Measurements from ENCODE around the gene MAGEH1.
"Not testable (repeated sequence)": the region's sequence is repeated elsewhere in the genome, so short reads cannot be mapped to it uniquely, and the experiment has no call there.

Gene MAGEH1, protein sequence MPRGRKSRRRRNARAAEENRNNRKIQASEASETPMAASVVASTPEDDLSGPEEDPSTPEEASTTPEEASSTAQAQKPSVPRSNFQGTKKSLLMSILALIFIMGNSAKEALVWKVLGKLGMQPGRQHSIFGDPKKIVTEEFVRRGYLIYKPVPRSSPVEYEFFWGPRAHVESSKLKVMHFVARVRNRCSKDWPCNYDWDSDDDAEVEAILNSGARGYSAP

DNA sequence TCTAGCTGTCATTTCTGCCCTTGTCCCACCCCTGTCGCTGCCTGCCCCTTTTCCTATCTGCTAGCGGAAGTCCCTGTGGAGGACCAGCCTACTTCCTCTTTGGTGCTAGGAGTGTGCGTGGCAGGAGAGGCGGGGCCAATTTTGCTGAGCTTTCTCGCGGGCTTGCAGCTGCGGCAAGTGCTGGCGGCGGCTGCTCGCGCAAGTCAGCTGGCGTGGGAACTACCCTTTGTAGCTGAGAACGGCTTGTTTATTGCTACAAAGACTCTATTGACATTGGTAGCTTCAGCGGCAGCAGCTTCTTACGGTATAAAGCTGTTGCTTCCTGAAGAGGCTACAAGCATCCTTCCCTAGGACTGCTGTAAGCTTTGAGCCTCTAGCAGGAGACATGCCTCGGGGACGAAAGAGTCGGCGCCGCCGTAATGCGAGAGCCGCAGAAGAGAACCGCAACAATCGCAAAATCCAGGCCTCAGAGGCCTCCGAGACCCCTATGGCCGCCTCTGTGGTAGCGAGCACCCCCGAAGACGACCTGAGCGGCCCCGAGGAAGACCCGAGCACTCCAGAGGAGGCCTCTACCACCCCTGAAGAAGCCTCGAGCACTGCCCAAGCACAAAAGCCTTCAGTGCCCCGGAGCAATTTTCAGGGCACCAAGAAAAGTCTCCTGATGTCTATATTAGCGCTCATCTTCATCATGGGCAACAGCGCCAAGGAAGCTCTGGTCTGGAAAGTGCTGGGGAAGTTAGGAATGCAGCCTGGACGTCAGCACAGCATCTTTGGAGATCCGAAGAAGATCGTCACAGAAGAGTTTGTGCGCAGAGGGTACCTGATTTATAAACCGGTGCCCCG lies at the start of gene MAGEH1:
Gene MAGEH1 (plus strand): TSS at position 138 of the 843 bp plus-strand sequence. CDS start 248 bp downstream, at position 386.
- H3K27ac ChIP-seq (ENCODE audit: poor library complexity, severe bottlenecking) = no peak within 1 kb of the TSS
- peak; percentile 93 for ATAC-seq (ENCODE audit: low read depth)
- peak within 1 kb of the TSS; percentile 37 for H3K4me3 ChIP-seq (ENCODE audit: severe bottlenecking)
- H3K9me3 ChIP-seq (ENCODE audit: severe bottlenecking) = no peaks in the 10 kb centered on the region
- H3K4me1 ChIP-seq (ENCODE audit: insufficient read depth, poor library complexity, severe bottlenecking) = no peaks in the 10 kb centered on the region
- peak; percentile 23 for DNase-seq (ENCODE audit: low spot score)
- no peaks in the 10 kb centered on the region for H3K27me3 ChIP-seq (ENCODE audit: insufficient read depth, poor library complexity, severe bottlenecking)
- H3K36me3 ChIP-seq (ENCODE audit: low read depth) = no peaks in the 10 kb centered on the region
- TF ChIP-seq, protein P1, sequence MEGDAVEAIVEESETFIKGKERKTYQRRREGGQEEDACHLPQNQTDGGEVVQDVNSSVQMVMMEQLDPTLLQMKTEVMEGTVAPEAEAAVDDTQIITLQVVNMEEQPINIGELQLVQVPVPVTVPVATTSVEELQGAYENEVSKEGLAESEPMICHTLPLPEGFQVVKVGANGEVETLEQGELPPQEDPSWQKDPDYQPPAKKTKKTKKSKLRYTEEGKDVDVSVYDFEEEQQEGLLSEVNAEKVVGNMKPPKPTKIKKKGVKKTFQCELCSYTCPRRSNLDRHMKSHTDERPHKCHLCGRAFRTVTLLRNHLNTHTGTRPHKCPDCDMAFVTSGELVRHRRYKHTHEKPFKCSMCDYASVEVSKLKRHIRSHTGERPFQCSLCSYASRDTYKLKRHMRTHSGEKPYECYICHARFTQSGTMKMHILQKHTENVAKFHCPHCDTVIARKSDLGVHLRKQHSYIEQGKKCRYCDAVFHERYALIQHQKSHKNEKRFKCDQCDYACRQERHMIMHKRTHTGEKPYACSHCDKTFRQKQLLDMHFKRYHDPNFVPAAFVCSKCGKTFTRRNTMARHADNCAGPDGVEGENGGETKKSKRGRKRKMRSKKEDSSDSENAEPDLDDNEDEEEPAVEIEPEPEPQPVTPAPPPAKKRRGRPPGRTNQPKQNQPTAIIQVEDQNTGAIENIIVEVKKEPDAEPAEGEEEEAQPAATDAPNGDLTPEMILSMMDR (IDR thresholded peaks at IDR 0.05; ENCODE audit: poor library complexity, severe bottlenecking) = no peak

DNA sequence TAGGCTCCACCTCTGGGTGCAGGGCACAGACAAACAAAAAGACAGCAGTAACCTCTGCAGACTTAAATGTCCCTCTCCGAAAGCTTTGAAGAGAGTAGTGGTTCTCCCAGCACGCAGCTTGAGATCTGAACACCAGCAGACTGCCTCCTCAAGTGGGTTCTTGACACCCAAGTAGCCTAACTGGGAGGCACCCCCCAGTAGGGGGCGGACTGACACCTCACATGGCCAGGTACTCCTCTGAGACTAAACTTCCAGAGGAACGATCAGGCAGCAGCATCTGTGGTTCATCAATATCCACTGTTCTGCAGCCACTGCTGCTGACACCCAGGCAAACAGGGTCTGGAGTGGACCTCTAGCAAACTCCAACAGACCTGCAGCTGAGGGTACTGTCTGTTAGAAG lies 24.8 kb upstream of the MAGEH1 start:
- not testable (repeated sequence) for H3K27me3 ChIP-seq (ENCODE audit: insufficient read depth, poor library complexity, severe bottlenecking); H3K9me3 ChIP-seq (ENCODE audit: severe bottlenecking); H3K4me1 ChIP-seq (ENCODE audit: insufficient read depth, poor library complexity, severe bottlenecking); H3K4me3 ChIP-seq (ENCODE audit: severe bottlenecking); H3K27ac ChIP-seq (ENCODE audit: poor library complexity, severe bottlenecking); DNase-seq (ENCODE audit: low spot score); H3K36me3 ChIP-seq (ENCODE audit: low read depth); ATAC-seq (ENCODE audit: low read depth)

DNA sequence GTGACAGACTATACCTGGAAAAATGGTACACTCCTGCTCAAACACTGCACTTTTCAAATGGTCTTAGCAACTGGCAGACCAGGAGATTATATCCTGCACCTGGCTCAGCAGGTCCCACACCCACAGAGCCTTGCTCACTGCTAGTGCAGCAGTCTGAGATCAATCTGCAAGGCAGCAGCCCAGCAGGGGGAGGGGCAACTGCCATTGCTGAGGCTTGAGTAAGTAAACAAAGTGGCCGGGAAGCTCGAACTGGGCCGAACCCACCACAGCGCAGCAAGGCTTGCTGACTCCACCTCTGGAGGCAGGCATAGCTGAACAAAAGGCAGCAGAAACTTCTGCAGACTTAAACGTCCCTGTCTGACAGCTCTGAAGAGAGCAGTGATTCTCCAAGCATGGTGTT lies 8.5 kb upstream of the MAGEH1 start:
- H3K27me3 ChIP-seq (ENCODE audit: insufficient read depth, poor library complexity, severe bottlenecking); H3K36me3 ChIP-seq (ENCODE audit: low read depth); DNase-seq (ENCODE audit: low spot score); H3K27ac ChIP-seq (ENCODE audit: poor library complexity, severe bottlenecking); ATAC-seq (ENCODE audit: low read depth); H3K4me3 ChIP-seq (ENCODE audit: severe bottlenecking); H3K9me3 ChIP-seq (ENCODE audit: severe bottlenecking); H3K4me1 ChIP-seq (ENCODE audit: insufficient read depth, poor library complexity, severe bottlenecking): not testable (repeated sequence)

DNA sequence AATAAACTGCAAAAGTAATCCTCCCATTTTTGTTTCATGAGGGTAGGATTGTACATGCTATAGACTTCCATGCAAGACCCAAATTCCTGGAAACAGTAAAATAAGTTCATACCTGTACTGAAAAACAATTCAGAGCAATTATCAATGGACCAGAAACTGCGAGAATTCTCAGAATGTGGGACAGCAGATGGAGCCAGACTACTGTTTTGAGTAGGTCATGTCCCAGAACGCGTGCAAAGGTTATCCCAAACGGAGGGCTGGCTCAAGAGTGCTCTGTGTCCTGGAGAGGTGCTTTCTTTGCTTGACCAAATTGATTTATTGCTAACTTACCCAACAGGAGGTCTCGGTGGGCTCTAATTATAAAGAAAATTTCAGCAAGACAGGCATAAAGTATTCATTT lies 1.7 kb upstream of the MAGEH1 start:
- H3K9me3 ChIP-seq (ENCODE audit: severe bottlenecking) = no peaks in the 10 kb centered on the region
- no peaks in the 10 kb centered on the region for H3K36me3 ChIP-seq (ENCODE audit: low read depth)
- no peaks in the 10 kb centered on the region for H3K4me1 ChIP-seq (ENCODE audit: insufficient read depth, poor library complexity, severe bottlenecking)
- no peak overlapping the region for H3K4me3 ChIP-seq (ENCODE audit: severe bottlenecking)
- no peak for DNase-seq (ENCODE audit: low spot score)
- H3K27me3 ChIP-seq (ENCODE audit: insufficient read depth, poor library complexity, severe bottlenecking) = no peaks in the 10 kb centered on the region
- no peak for ATAC-seq (ENCODE audit: low read depth)
- no peak overlapping the region for H3K27ac ChIP-seq (ENCODE audit: poor library complexity, severe bottlenecking)
- TF ChIP-seq, protein P1 (IDR thresholded peaks at IDR 0.05; ENCODE audit: poor library complexity, severe bottlenecking) = no peak

DNA sequence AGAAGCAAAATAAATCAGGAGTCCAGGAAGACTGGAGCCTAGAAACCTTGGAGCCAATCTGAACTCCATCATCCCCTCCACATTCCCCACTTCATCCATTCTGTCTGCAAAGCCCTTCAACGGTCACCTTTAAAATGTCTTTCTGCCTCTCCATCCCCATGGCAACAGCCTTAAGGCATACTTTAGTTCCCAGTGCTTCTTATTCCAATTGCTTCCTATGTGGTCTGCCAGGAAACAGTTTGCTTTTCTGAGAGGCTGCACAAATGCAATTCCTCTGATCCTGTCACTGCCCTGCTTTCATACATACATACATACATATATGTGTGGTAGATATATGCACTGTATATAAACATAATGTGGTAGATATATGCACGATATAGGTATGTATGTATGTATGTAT lies 786 bp upstream of the MAGEH1 start:
- H3K27ac ChIP-seq (ENCODE audit: poor library complexity, severe bottlenecking) = no peak overlapping the region
- DNase-seq (ENCODE audit: low spot score) (no peak), ATAC-seq (ENCODE audit: low read depth) (no peak)
- H3K36me3 ChIP-seq (ENCODE audit: low read depth) = no peaks in the 10 kb centered on the region
- no peaks in the 10 kb centered on the region for H3K4me1 ChIP-seq (ENCODE audit: insufficient read depth, poor library complexity, severe bottlenecking)
- no peaks in the 10 kb centered on the region for H3K27me3 ChIP-seq (ENCODE audit: insufficient read depth, poor library complexity, severe bottlenecking)
- TF ChIP-seq, protein P1 (IDR thresholded peaks at IDR 0.05; ENCODE audit: poor library complexity, severe bottlenecking) = no peak
- H3K9me3 ChIP-seq (ENCODE audit: severe bottlenecking) = no peaks in the 10 kb centered on the region
- no peak overlapping the region for H3K4me3 ChIP-seq (ENCODE audit: severe bottlenecking)

Data from RWPE2 (cell line).